Breast epithelium (tissue), 4 donors: ENCODE data around the gene SHH. TPM values are rescaled to one million over a fixed set of nuclear protein-coding genes. Genes with fewer than 3 reads are reported as not detected.
A peak's percentile ranks its signal among the peaks of the same experiment; 100 is the strongest.

Experiments
- DNase-seq, 2 donors: peaks; one replicate each; pipeline ENCODE4 v3.0.0-alpha.2; 2019; ENCODE audit warnings: low spot score in 2 of 2
- H3K27ac ChIP-seq, 2 donors: fragments of 200-600 bp; sonication (generic) in 1 of 2; one replicate each; pipeline ENCODE4 v1.5.1; 2016 to 2019; ENCODE audit warnings: mild to moderate bottlenecking in 1 of 2
- H3K27me3 ChIP-seq, 2 donors: fragments of 200-600 bp; sonication (generic) in 1 of 2; one replicate each; pipeline versions ENCODE4 v1.5.1 to v1.6.0; 2017 to 2019; ENCODE audit warnings: control low read depth in 1 of 2, mild to moderate bottlenecking in 1 of 2
- H3K36me3 ChIP-seq: fragments of 200-600 bp; one replicate; pipeline ENCODE4 v1.5.1; 2019
- H3K4me1 ChIP-seq, 2 donors: fragments of 200-600 bp; sonication (generic); one replicate each; pipeline ENCODE4 v1.5.1; 2016 to 2019; ENCODE audit warnings: control low read depth in 1 of 2
- H3K4me3 ChIP-seq, 3 donors: fragments of 200-600 bp; sonication (generic); 1 replicate in 2 of 3; 2 replicates in 1 of 3; pipeline ENCODE4 v1.5.1; 2016 to 2019; ENCODE audit warnings: mild to moderate bottlenecking in 3 of 3, moderate library complexity in 2 of 3
- H3K9me3 ChIP-seq, 2 donors: fragments of 200-600 bp; sonication (generic) in 1 of 2; one replicate each; pipeline ENCODE4 v1.5.1; 2016 to 2019; ENCODE audit warnings: control low read depth in 1 of 2
- CTCF ChIP-seq, 3 donors: fragments of 450-650 bp; IDR thresholded peaks; one replicate each; pipeline ENCODE4 v1.5.1; 2016 to 2017; ENCODE audit warnings: antibody characterized with exemption in 3 of 3, mild to moderate bottlenecking in 3 of 3, moderate library complexity in 3 of 3
- POLR2A ChIP-seq: fragments of 450-650 bp; IDR thresholded peaks from one replicate; pipeline ENCODE4 v1.6.1; 2016; ENCODE audit warnings: antibody characterized with exemption, mild to moderate bottlenecking, moderate library complexity
- POLR2AphosphoS5 ChIP-seq, 3 donors: sonication (generic); formaldehyde crosslinking; IDR thresholded peaks; one replicate each; pipeline ENCODE4 v1.6.1; 2017; ENCODE audit warnings: antibody characterized with exemption in 3 of 3
- intact Hi-C: fragments of 100-400 bp; cut with DNase I; formaldehyde crosslinking; loops from one replicate; pipeline ENCODE4 v1.15.1; 2023; ENCODE audit warnings: low total_unique reads
- total RNA-seq, 3 donors: library from RNA; depleted of rRNA; stranded (reverse); fragments of >200 nt; gene quantifications; one replicate each; pipeline ENCODE4 v1.1.0, GENCODE V29; 2016

SHH gene
- total RNA-seq, 3 donors from 2014 or later = not detected

GRCh38 chr7:155778349-155778748 is 33.9 kb downstream of the SHH start:
- H3K4me3 ChIP-seq = no peak overlapping the region
- no peak overlapping the region for H3K27ac ChIP-seq
- H3K4me1 ChIP-seq = no peaks in the 10 kb centered on the region
- DNase-seq = no peak
- TF ChIP-seq CTCF (IDR thresholded peaks at IDR 0.05) = no peak
- no peak for TF ChIP-seq POLR2A
- no peak for TF ChIP-seq POLR2AphosphoS5 (IDR thresholded peaks at IDR 0.05)
- H3K9me3 ChIP-seq = no peaks in the 10 kb centered on the region
- no peaks in the 10 kb centered on the region for H3K36me3 ChIP-seq
- intact Hi-C loops = no loop called here
- no peaks in the 10 kb centered on the region for H3K27me3 ChIP-seq

- Histone ChIP-seq H3K4me1 (no peaks in the 10 kb centered on the region), H3K9me3 (no peaks in the 10 kb centered on the region), H3K4me3 (no peak overlapping the region), H3K27me3 (no peaks in the 10 kb centered on the region), H3K27ac (no peak overlapping the region), H3K36me3 (no peaks in the 10 kb centered on the region)
- no peak for DNase-seq
- intact Hi-C loops = no loop called here
- TF ChIP-seq POLR2AphosphoS5 (IDR thresholded peaks at IDR 0.05) (no peak), CTCF (IDR thresholded peaks at IDR 0.05) (no peak), POLR2A (no peak)
Observed at GRCh38 chr7:155776606-155777005, 35.7 kb downstream of the SHH start.

- TF ChIP-seq POLR2A (no peak), CTCF (IDR thresholded peaks at IDR 0.05) (no peak), POLR2AphosphoS5 (IDR thresholded peaks at IDR 0.05) (no peak)
- Histone ChIP-seq H3K9me3 (no peaks in the 10 kb centered on the region), H3K4me3 (no peak overlapping the region), H3K4me1 (no peaks in the 10 kb centered on the region), H3K36me3 (no peaks in the 10 kb centered on the region), H3K27me3 (no peaks in the 10 kb centered on the region), H3K27ac (peak overlapping the region in 1 of 2 donors; percentile 30)
- DNase-seq = no peak
- intact Hi-C loops = no loop called here
Observed at GRCh38 chr7:155775691-155776090, 36.6 kb downstream of the SHH start.

- intact Hi-C loops = no loop called here
- Histone ChIP-seq H3K27me3 (no peaks in the 10 kb centered on the region), H3K4me1 (no peaks in the 10 kb centered on the region), H3K27ac (no peak overlapping the region), H3K36me3 (no peaks in the 10 kb centered on the region), H3K9me3 (no peaks in the 10 kb centered on the region), H3K4me3 (no peak overlapping the region)
- no peak for TF ChIP-seq CTCF (IDR thresholded peaks at IDR 0.05)
- TF ChIP-seq POLR2A = no peak
- no peak for TF ChIP-seq POLR2AphosphoS5 (IDR thresholded peaks at IDR 0.05)
- no peak for DNase-seq
Observed at GRCh38 chr7:155774947-155775346, 37.3 kb downstream of the SHH start.

- Histone ChIP-seq H3K27me3 (no peaks in the 10 kb centered on the region), H3K36me3 (no peaks in the 10 kb centered on the region), H3K9me3 (no peaks in the 10 kb centered on the region), H3K4me3 (no peak overlapping the region), H3K27ac (no peak overlapping the region), H3K4me1 (no peaks in the 10 kb centered on the region)
- DNase-seq = no peak
- intact Hi-C loops = no loop called here
- TF ChIP-seq CTCF (IDR thresholded peaks at IDR 0.05) = no peak
- TF ChIP-seq POLR2AphosphoS5 (IDR thresholded peaks at IDR 0.05) = no peak
- TF ChIP-seq POLR2A = no peak
Observed at GRCh38 chr7:155773531-155773930, 38.7 kb downstream of the SHH start.
